ENCODE results near the gene KLHL29. TPM values are rescaled to one million over a fixed set of nuclear protein-coding genes. Genes with fewer than 3 reads are reported as not detected.

The KLHL29 gene
- total RNA-seq, 2 experiments from 2014 or later, result 0.23 to 0.66 TPM

GRCh38 chr2:23624378-23624777 is 239.4 kb downstream of the KLHL29 start:
- H3K4me2 ChIP-seq (ENCODE audit: low read length), result no peak overlapping the region
- no peaks in the 10 kb centered on the region for H4K20me1 ChIP-seq (ENCODE audit: insufficient read depth, low read length)
- TF ChIP-seq CTCF (conservative IDR thresholded peaks at IDR 0.05; ENCODE audit: low read length), result peak; percentile 83
- TF ChIP-seq EZH2phosphoT487 (IDR thresholded peaks at IDR 0.05; ENCODE audit: borderline replicate concordance, low read depth, low read length), result no peak
- CTCF ChIA-PET (ENCODE audit: unreplicated experiment), result no interaction called here
- H3K79me2 ChIP-seq (ENCODE audit: insufficient read depth, low read depth, low read length), result no peaks in the 10 kb centered on the region
- DNase-seq (ENCODE audit: low spot score), result peak; percentile 23
- no peaks in the 10 kb centered on the region for H3K36me3 ChIP-seq (ENCODE audit: insufficient read depth, low read length)
- intact Hi-C loops (cut with micrococcal nuclease; ENCODE audit: unreplicated experiment), result no loop called here
- BruUV-seq (replicated peaks), result no TSS peak
- H3K4me3 ChIP-seq (ENCODE audit: low read depth, low read length, poor library complexity, severe bottlenecking), result no peak overlapping the region
- H3K27ac ChIP-seq (ENCODE audit: low read depth, low read length, poor library complexity, severe bottlenecking), result no peak overlapping the region
- H3K9me3 ChIP-seq (ENCODE audit: low read length), result 0 out of 2 replicates have a peak, but pooled peaks cover 9% of the 10 kb centered on the region
- H2AFZ ChIP-seq (ENCODE audit: low read length), result no peak overlapping the region
- H3K4me1 ChIP-seq (ENCODE audit: insufficient read depth, low read length, poor library complexity, severe bottlenecking), result no peaks in the 10 kb centered on the region
- POLR2A ChIA-PET, result interaction anchor here (0.6 to 0.7 kb wide), 2 partner anchors 107 to 341 kb away, joined by 3 read pairs; no protein-coding TSS in a partner anchor
- H3K9me2 ChIP-seq (ENCODE audit: insufficient read depth, low read length), result no peaks in the 10 kb centered on the region

- H3K79me2 ChIP-seq (ENCODE audit: insufficient read depth, low read depth, low read length), result no peaks in the 10 kb centered on the region
- BruUV-seq (replicated peaks), result no TSS peak
- no peaks in the 10 kb centered on the region for H3K36me3 ChIP-seq (ENCODE audit: insufficient read depth, low read length)
- intact Hi-C loops (cut with micrococcal nuclease; ENCODE audit: unreplicated experiment), result no loop called here
- no peak overlapping the region for H3K4me2 ChIP-seq (ENCODE audit: low read length)
- TF ChIP-seq EZH2phosphoT487 (IDR thresholded peaks at IDR 0.05; ENCODE audit: borderline replicate concordance, low read depth, low read length), result no peak
- no peak for TF ChIP-seq CTCF (conservative IDR thresholded peaks at IDR 0.05; ENCODE audit: low read length)
- H3K27ac ChIP-seq (ENCODE audit: low read depth, low read length, poor library complexity, severe bottlenecking), result no peak overlapping the region
- H3K9me2 ChIP-seq (ENCODE audit: insufficient read depth, low read length), result no peaks in the 10 kb centered on the region
- H3K9me3 ChIP-seq (ENCODE audit: low read length), result 0 out of 2 replicates have a peak, but pooled peaks cover 9% of the 10 kb centered on the region
- CTCF ChIA-PET (ENCODE audit: unreplicated experiment), result no interaction called here
- H3K4me3 ChIP-seq (ENCODE audit: low read depth, low read length, poor library complexity, severe bottlenecking), result no peak overlapping the region
- POLR2A ChIA-PET, result no interaction called here
- H3K4me1 ChIP-seq (ENCODE audit: insufficient read depth, low read length, poor library complexity, severe bottlenecking), result no peaks in the 10 kb centered on the region
- no peak for DNase-seq (ENCODE audit: low spot score)
- no peaks in the 10 kb centered on the region for H4K20me1 ChIP-seq (ENCODE audit: insufficient read depth, low read length)
- H2AFZ ChIP-seq (ENCODE audit: low read length), result no peak overlapping the region
Measured at GRCh38 chr2:23624915-23625314, 239.9 kb downstream of the KLHL29 start.

- Histone ChIP-seq H3K9me3 (ENCODE audit: low read length) (0 out of 2 replicates have a peak, but pooled peaks cover 9% of the 10 kb centered on the region), H3K27ac (ENCODE audit: low read depth, low read length, poor library complexity, severe bottlenecking) (no peak overlapping the region), H3K36me3 (ENCODE audit: insufficient read depth, low read length) (no peaks in the 10 kb centered on the region), H2AFZ (ENCODE audit: low read length) (no peak overlapping the region), H4K20me1 (ENCODE audit: insufficient read depth, low read length) (no peaks in the 10 kb centered on the region), H3K4me2 (ENCODE audit: low read length) (no peak overlapping the region), H3K4me3 (ENCODE audit: low read depth, low read length, poor library complexity, severe bottlenecking) (no peak overlapping the region), H3K4me1 (ENCODE audit: insufficient read depth, low read length, poor library complexity, severe bottlenecking) (no peaks in the 10 kb centered on the region), H3K9me2 (ENCODE audit: insufficient read depth, low read length) (no peaks in the 10 kb centered on the region), H3K79me2 (ENCODE audit: insufficient read depth, low read depth, low read length) (no peaks in the 10 kb centered on the region)
- no peak for DNase-seq (ENCODE audit: low spot score)
- ChIA-PET POLR2A (no interaction called here), CTCF (ENCODE audit: unreplicated experiment) (no interaction called here)
- intact Hi-C loops (cut with micrococcal nuclease; ENCODE audit: unreplicated experiment), result no loop called here
- BruUV-seq (replicated peaks), result no TSS peak
- TF ChIP-seq EZH2phosphoT487 (IDR thresholded peaks at IDR 0.05; ENCODE audit: borderline replicate concordance, low read depth, low read length) (no peak), CTCF (conservative IDR thresholded peaks at IDR 0.05; ENCODE audit: low read length) (no peak)
Measured at GRCh38 chr2:23625726-23626125, 240.7 kb downstream of the KLHL29 start.

Data from OCI-LY7 (cell line).